Keratinocyte (primary cell): Measurements from ENCODE around the gene PRKCE. TPM values are rescaled to one million over a fixed set of nuclear protein-coding genes. Genes with fewer than 3 reads are reported as not detected.

ENCODE experiments used
- DNase-seq: peaks from one replicate; pipeline ENCODE4 v3.0.0-alpha.2; 2011; ENCODE audit warnings: low read depth, missing footprints, low spot score
- FAIRE-seq: peaks from 2 replicates; lab custom pipeline; 2011; peaks lifted over from hg19 to GRCh38; lab: Jason Lieb, UNC
- H2AFZ ChIP-seq: 2 replicates; pipeline ENCODE4 v1.6.0; 2012; ENCODE audit warnings: low read length, control low read depth, inconsistent platforms; ENCODE audit not compliant: control insufficient read depth
- H3K27ac ChIP-seq: 2 replicates; pipeline ENCODE4 v1.5.1; 2011; ENCODE audit warnings: low read length; ENCODE audit not compliant: control insufficient read depth, insufficient read depth
- H3K27me3 ChIP-seq: 3 replicates; pipeline ENCODE4 v1.6.0; 2011; ENCODE audit warnings: low read length; ENCODE audit not compliant: control insufficient read depth, insufficient read depth; ENCODE audit errors: extremely low read depth
- H3K36me3 ChIP-seq, 2 experiments: 2 replicates in 1 of 2; 3 replicates in 1 of 2; pipeline ENCODE4 v1.5.1; 2011; ENCODE audit warnings: low read length in 2 of 2, mild to moderate bottlenecking in 1 of 2; ENCODE audit not compliant: control insufficient read depth in 2 of 2, insufficient read depth in 2 of 2; ENCODE audit errors: extremely low read depth in 1 of 2
- H3K4me1 ChIP-seq: 3 replicates; pipeline ENCODE4 v1.5.1; 2011; ENCODE audit warnings: low read length; ENCODE audit not compliant: control insufficient read depth, insufficient read depth; ENCODE audit errors: extremely low read depth
- H3K4me2 ChIP-seq: 3 replicates; pipeline ENCODE4 v1.6.0; 2011; ENCODE audit warnings: low read depth, low read length; ENCODE audit not compliant: control insufficient read depth, insufficient read depth; ENCODE audit errors: extremely low read depth
- H3K4me3 ChIP-seq, 3 experiments: fragments of 200-600 bp in 1 of 3; sonication (generic) in 1 of 3; 2 replicates in 2 of 3; 3 replicates in 1 of 3; pipeline ENCODE4 v1.5.1; 2011 to 2016; ENCODE audit warnings: low read length in 3 of 3, mild to moderate bottlenecking in 3 of 3, control low read depth in 2 of 3, inconsistent platforms in 1 of 3, low read depth in 1 of 3, mixed read lengths in 1 of 3, mixed run types in 1 of 3, moderate library complexity in 1 of 3; ENCODE audit not compliant: control insufficient read depth in 2 of 3, insufficient read depth in 2 of 3; ENCODE audit errors: extremely low read depth in 1 of 3
- H3K79me2 ChIP-seq: 2 replicates; pipeline ENCODE4 v1.6.0; 2012; ENCODE audit warnings: low read length; ENCODE audit not compliant: control insufficient read depth, insufficient read depth
- H3K9ac ChIP-seq: 3 replicates; pipeline ENCODE4 v1.6.0; 2011; ENCODE audit warnings: low read length; ENCODE audit not compliant: control insufficient read depth, insufficient read depth; ENCODE audit errors: extremely low read depth
- H3K9me1 ChIP-seq: 3 replicates; pipeline ENCODE4 v1.6.0; 2011; ENCODE audit warnings: low read length; ENCODE audit not compliant: control insufficient read depth, insufficient read depth; ENCODE audit errors: extremely low read depth
- H3K9me3 ChIP-seq: 2 replicates; pipeline ENCODE4 v1.5.1; 2012; ENCODE audit warnings: low read depth, low read length; ENCODE audit not compliant: control insufficient read depth
- H4K20me1 ChIP-seq: 3 replicates; pipeline ENCODE4 v1.6.0; 2011; ENCODE audit warnings: low read length; ENCODE audit not compliant: control insufficient read depth, insufficient read depth; ENCODE audit errors: extremely low read depth
- CTCF ChIP-seq, 3 experiments: IDR thresholded peaks in 1 of 3; conservative IDR thresholded peaks in 1 of 3; optimal IDR thresholded peaks in 1 of 3; 2 replicates in 2 of 3; 3 replicates in 1 of 3; pipeline versions ENCODE3 to v1.5.1; 2011; ENCODE audit warnings: low read length in 3 of 3, mild to moderate bottlenecking in 3 of 3, moderate library complexity in 2 of 3, control low read depth in 1 of 3, inconsistent platforms in 1 of 3; ENCODE audit not compliant: insufficient read depth in 2 of 3; ENCODE audit errors: extremely low read depth in 1 of 3
- EZH2 ChIP-seq: IDR thresholded peaks from one replicate; pipeline ENCODE4 v1.6.1; 2012; ENCODE audit warnings: inconsistent platforms, mild to moderate bottlenecking, low read length, moderate library complexity
- dilution Hi-C: fragments of 300-500 bp; cut with MboI; formaldehyde crosslinking; loops from one replicate; pipeline ENCODE4 v1.7.0; 2020; ENCODE audit warnings: low sequenced_read_pairs; ENCODE audit not compliant: extremely low pct_ligation_motif_present
- polyA plus RNA-seq, 5 experiments: library from polyadenylated mRNA; depleted of rRNA in 3 of 5; stranded (reverse) in 3 of 5; stranded (forward) in 1 of 5; unstranded in 1 of 5; fragments of >200 nt; gene quantifications; 1 replicate in 1 of 5; 2 replicates in 3 of 5; 3 replicates in 1 of 5; pipeline versions ENCODE4 v1.2.1 to v1.2.3, GENCODE V29; 2011 to 2012; ENCODE audit warnings: missing spikeins in 2 of 5, low read depth in 1 of 5, low replicate concordance in 1 of 5

PRKCE gene
- polyA plus RNA-seq, 1 donor (not counting 4 experiments of a cell fraction or from before 2014, with no cell fraction given) = 2.0 TPM

- H3K27ac ChIP-seq = no peak overlapping the region
- H3K79me2 ChIP-seq = no peaks in the 10 kb centered on the region
- no peak overlapping the region for H3K4me3 ChIP-seq
- TF ChIP-seq CTCF (optimal IDR thresholded peaks at IDR 0.05 in 1 of 3, IDR thresholded peaks at IDR 0.05 in 1 of 3, conservative IDR thresholded peaks at IDR 0.05 in 1 of 3; ENCODE audit: extremely low read depth in 1 of 3, insufficient read depth in 2 of 3, low read length in 3 of 3) (no peak), EZH2 (no peak)
- no peaks in the 10 kb centered on the region for H3K9me3 ChIP-seq
- H3K4me2 ChIP-seq = no peak overlapping the region
- H3K27me3 ChIP-seq = no peaks in the 10 kb centered on the region
- H3K36me3 ChIP-seq = no peaks in the 10 kb centered on the region
- no peaks in the 10 kb centered on the region for H3K9me1 ChIP-seq
- no peak overlapping the region for H3K9ac ChIP-seq
- dilution Hi-C loops = no loop called here
- no peaks in the 10 kb centered on the region for H4K20me1 ChIP-seq
- no peak overlapping the region for H2AFZ ChIP-seq
- DNase-seq (no peak), FAIRE-seq (no peak)
- peaks cover 5% of the 10 kb centered on the region for H3K4me1 ChIP-seq
Observed at GRCh38 chr2:45954233-45954850, 302.9 kb downstream of the PRKCE start.

DNA sequence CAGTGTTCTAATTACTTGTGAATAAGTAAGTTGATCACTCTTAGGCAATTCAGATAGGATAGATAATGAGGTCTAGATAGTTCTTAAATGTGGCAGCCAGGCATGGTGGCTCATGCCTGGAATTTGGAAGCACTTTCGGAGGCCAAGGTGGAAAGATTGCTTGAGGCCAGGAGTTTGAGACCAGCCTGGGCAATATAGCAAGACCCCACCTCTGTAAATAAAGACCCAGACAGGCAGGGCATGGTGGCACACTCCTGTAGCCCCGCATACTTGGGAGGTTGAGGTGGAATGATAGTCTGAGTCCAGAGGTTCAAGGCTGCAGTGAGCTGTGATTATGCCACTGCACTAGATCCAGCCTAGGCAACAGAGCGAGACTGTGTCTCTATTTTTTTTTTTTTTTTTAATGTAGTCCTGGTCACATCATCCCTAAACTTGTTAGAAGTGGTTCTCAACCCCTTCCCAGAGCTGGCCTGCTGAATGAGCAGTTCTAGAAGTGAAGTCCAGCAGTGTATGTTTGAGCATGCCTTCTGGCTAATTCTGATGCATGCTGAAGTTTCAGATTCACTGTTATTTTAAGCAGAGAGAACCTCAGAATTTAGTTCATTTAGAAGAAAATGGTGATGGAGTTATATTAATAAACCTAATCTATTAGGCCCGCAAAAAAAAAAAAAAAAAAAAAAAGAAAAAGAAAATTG, 306.2 kb downstream of the PRKCE start:
- Histone ChIP-seq H3K79me2 (no peaks in the 10 kb centered on the region), H4K20me1 (no peaks in the 10 kb centered on the region), H3K27me3 (no peaks in the 10 kb centered on the region), H3K4me3 (no peak overlapping the region), H3K36me3 (no peaks in the 10 kb centered on the region), H3K9ac (no peak overlapping the region), H3K9me1 (no peaks in the 10 kb centered on the region), H3K4me2 (no peak overlapping the region), H3K4me1 (peaks cover 14% of the 10 kb centered on the region), H2AFZ (no peak overlapping the region), H3K27ac (no peak overlapping the region), H3K9me3 (no peaks in the 10 kb centered on the region)
- dilution Hi-C loops = no loop called here
- no peak for DNase-seq
- no peak for TF ChIP-seq CTCF (optimal IDR thresholded peaks at IDR 0.05 in 1 of 3, IDR thresholded peaks at IDR 0.05 in 1 of 3, conservative IDR thresholded peaks at IDR 0.05 in 1 of 3; ENCODE audit: extremely low read depth in 1 of 3, insufficient read depth in 2 of 3, low read length in 3 of 3)
- no peak for FAIRE-seq
